Stimulated activated CD4-positive, alpha-beta T cell treated with anti-CD3 and anti-CD28 coated beads, Interleukin-4, amount 100 ng/mL, for 4 hours (primary cell): ENCODE measurements around the gene CAP2.
"Not testable (repeated sequence)": the region's sequence is repeated elsewhere in the genome, so short reads cannot be mapped to it uniquely, and the experiment has no call there.

ENCODE experiments used
- DNase-seq, 2 experiments: peaks; one replicate each; pipeline ENCODE4 v3.0.0-alpha.2; 2020

Gene CAP2

GRCh38 chr6:17397764-17398194, 4.4 kb downstream of the CAP2 start:
- DNase-seq: no peak

GRCh38 chr6:17405181-17405943, 12.0 kb downstream of the CAP2 start:
- not testable (repeated sequence) for DNase-seq

- no peak for DNase-seq
Measured at GRCh38 chr6:17405944-17406245, 12.5 kb downstream of the CAP2 start.

GRCh38 chr6:17408081-17408480, 14.7 kb downstream of the CAP2 start:
- DNase-seq: no peak

GRCh38 chr6:17410281-17410680, 16.9 kb downstream of the CAP2 start:
- no peak for DNase-seq

GRCh38 chr6:17413313-17413750, 19.9 kb downstream of the CAP2 start:
- no peak for DNase-seq

GRCh38 chr6:17414395-17414794, 21.0 kb downstream of the CAP2 start:
- not testable (repeated sequence) for DNase-seq

- no peak for DNase-seq
Measured at GRCh38 chr6:17415321-17415720, 21.9 kb downstream of the CAP2 start.

- DNase-seq: no peak
Measured at GRCh38 chr6:17416806-17417205, 23.4 kb downstream of the CAP2 start.

- no peak for DNase-seq
Measured at GRCh38 chr6:17417817-17418216, 24.4 kb downstream of the CAP2 start.

GRCh38 chr6:17418281-17419188, 25.1 kb downstream of the CAP2 start:
- no peak for DNase-seq

GRCh38 chr6:17419189-17419575, 25.8 kb downstream of the CAP2 start:
- DNase-seq: no peak

- no peak for DNase-seq
Measured at GRCh38 chr6:17420368-17420767, 27.0 kb downstream of the CAP2 start.

GRCh38 chr6:17421406-17421805, 28.0 kb downstream of the CAP2 start:
- no peak for DNase-seq

- DNase-seq: no peak
Measured at GRCh38 chr6:17423026-17423425, 29.6 kb downstream of the CAP2 start.

GRCh38 chr6:17427062-17427461, 33.7 kb downstream of the CAP2 start:
- DNase-seq: no peak

- DNase-seq: no peak
Measured at GRCh38 chr6:17427617-17428016, 34.2 kb downstream of the CAP2 start.

- not testable (repeated sequence) for DNase-seq
Measured at GRCh38 chr6:17428595-17429120, 35.3 kb downstream of the CAP2 start.

- no peak for DNase-seq
Measured at GRCh38 chr6:17429383-17430061, 36.1 kb downstream of the CAP2 start.

- DNase-seq: no peak
Measured at GRCh38 chr6:17431581-17431980, 38.2 kb downstream of the CAP2 start.

- no peak for DNase-seq
Measured at GRCh38 chr6:17432356-17432755, 39.0 kb downstream of the CAP2 start.

GRCh38 chr6:17439243-17439993, 46.0 kb downstream of the CAP2 start:
- DNase-seq: no peak

- not testable (repeated sequence) for DNase-seq
Measured at GRCh38 chr6:17440811-17441210, 47.4 kb downstream of the CAP2 start.
